H1 (cell line): ENCODE results near the gene CEP89. TPM values are rescaled to one million over a fixed set of nuclear protein-coding genes. Genes with fewer than 3 reads are reported as not detected.

Experiments
- CTCF ChIA-PET: fragments of 300-600 bp; sonication (Branson Sonifier 250); formaldehyde crosslinking; loops from one replicate; lab custom pipeline; 2021; ENCODE audit not compliant: partially characterized antibody; lab: Charles Lee
- POLR2A ChIA-PET: fragments of 300-600 bp; sonication (Branson Sonifier 250); formaldehyde crosslinking; loops from one replicate; lab custom pipeline; 2021; ENCODE audit warnings: inconsistent platforms; ENCODE audit not compliant: partially characterized antibody; lab: Charles Lee
- DNase-seq, 2 experiments: peaks; one replicate each; pipeline versions ENCODE4 v3.0.0 to v3.0.0-alpha.2; 2010 to 2022; ENCODE audit warnings: low spot score in 2 of 2, low read depth in 1 of 2, mixed read lengths in 1 of 2
- FAIRE-seq: peaks from 2 replicates; lab custom pipeline; 2011; peaks lifted over from hg19 to GRCh38; lab: Jason Lieb, UNC
- H2AFZ ChIP-seq: 2 replicates; pipeline ENCODE4 v1.8.1; 2012; ENCODE audit warnings: low read length, inconsistent platforms
- H2AK5ac ChIP-seq: 2 replicates; pipeline ENCODE4 v1.6.1; 2013; ENCODE audit warnings: low read depth, low read length
- H2BK120ac ChIP-seq: replicated peaks from 2 replicates; pipeline ENCODE3; 2013; ENCODE audit warnings: low read depth, low read length, inconsistent platforms
- H2BK12ac ChIP-seq: 2 replicates; pipeline ENCODE4 v1.6.1; 2013; ENCODE audit warnings: low read depth, low read length
- H2BK15ac ChIP-seq: 2 replicates; pipeline ENCODE4 v1.6.1; 2013; ENCODE audit warnings: low read length
- H2BK20ac ChIP-seq: 2 replicates; pipeline ENCODE4 v1.6.1; 2013; ENCODE audit warnings: low read length
- H2BK5ac ChIP-seq: 2 replicates; pipeline ENCODE4 v1.6.1; 2013; ENCODE audit warnings: low read depth, low read length
- H3K14ac ChIP-seq: 2 replicates; pipeline ENCODE4 v1.6.1; 2013; ENCODE audit warnings: inconsistent platforms; ENCODE audit not compliant: insufficient read length
- H3K18ac ChIP-seq: 2 replicates; pipeline ENCODE4 v1.6.1; 2013; ENCODE audit warnings: low read length; ENCODE audit errors: extremely low read depth
- H3K23ac ChIP-seq: 2 replicates; pipeline ENCODE4 v1.6.1; 2013; ENCODE audit warnings: inconsistent platforms; ENCODE audit not compliant: insufficient read length
- H3K23me2 ChIP-seq: 2 replicates; pipeline ENCODE4 v1.6.1; 2013; ENCODE audit warnings: low read depth, low read length
- H3K27ac ChIP-seq: 2 replicates; pipeline ENCODE4 v1.6.1; 2011; ENCODE audit warnings: low read depth, low read length, inconsistent platforms
- H3K27me3 ChIP-seq, 4 experiments: replicated peaks in 1 of 4; 1 replicate in 1 of 4; 2 replicates in 3 of 4; pipeline versions ENCODE4 v1.6.1 to v1.8.1; 2011 to 2013; ENCODE audit warnings: low read length in 3 of 4, mild to moderate bottlenecking in 3 of 4, inconsistent platforms in 2 of 4, mixed read lengths in 2 of 4, moderate library complexity in 1 of 4; ENCODE audit not compliant: control insufficient read depth in 3 of 4, insufficient read depth in 3 of 4; ENCODE audit errors: extremely low read depth in 1 of 4
- H3K36me3 ChIP-seq, 4 experiments: 2 replicates each; pipeline versions ENCODE4 v1.6.1 to v1.8.1; 2011 to 2013; ENCODE audit warnings: mild to moderate bottlenecking in 4 of 4, low read length in 3 of 4, moderate library complexity in 2 of 4, control low read depth in 1 of 4, inconsistent platforms in 1 of 4; ENCODE audit not compliant: insufficient read depth in 4 of 4, control insufficient read depth in 2 of 4
- H3K4ac ChIP-seq: replicated peaks from 2 replicates; pipeline ENCODE3; 2013; ENCODE audit warnings: low read length, low read depth, mixed read lengths, inconsistent platforms; ENCODE audit not compliant: insufficient read length
- H3K4me1 ChIP-seq, 4 experiments: replicated peaks in 1 of 4; 1 replicate in 1 of 4; 2 replicates in 3 of 4; pipeline versions ENCODE4 v1.6.1 to v1.8.1; 2011 to 2013; ENCODE audit warnings: low read length in 3 of 4, inconsistent platforms in 2 of 4, mixed read lengths in 1 of 4; ENCODE audit not compliant: insufficient read depth in 4 of 4, control insufficient read depth in 3 of 4
- H3K4me2 ChIP-seq, 2 experiments: 2 replicates each; pipeline versions ENCODE4 v1.6.1 to v1.8.1; 2011 to 2013; ENCODE audit warnings: low read depth in 2 of 2, low read length in 2 of 2, control low read depth in 1 of 2, inconsistent platforms in 1 of 2, mild to moderate bottlenecking in 1 of 2; ENCODE audit not compliant: insufficient read depth in 1 of 2
- H3K4me3 ChIP-seq, 4 experiments: fragments of 200-600, 300-600 bp in 1 of 4; sonication (generic), shearing (Covaris generic), sonication (Bioruptor Twin) in 1 of 4; 2 replicates each; pipeline versions ENCODE4 v1.5.1 to v1.8.1; 2011 to 2016; ENCODE audit warnings: low read length in 4 of 4, low read depth in 3 of 4, control low read depth in 2 of 4, inconsistent platforms in 2 of 4, mild to moderate bottlenecking in 2 of 4, mixed read lengths in 1 of 4, moderate library complexity in 1 of 4; ENCODE audit not compliant: insufficient read depth in 2 of 4; ENCODE audit errors: extremely low read depth in 1 of 4
- H3K56ac ChIP-seq: replicated peaks from 2 replicates; pipeline ENCODE3; 2013; ENCODE audit warnings: low read depth, mild to moderate bottlenecking, mixed read lengths, low read length, inconsistent platforms; ENCODE audit not compliant: insufficient read length
- H3K79me1 ChIP-seq: 2 replicates; pipeline ENCODE4 v1.6.1; 2013; ENCODE audit warnings: low read depth, low read length, control low read depth
- H3K79me2 ChIP-seq, 2 experiments: 2 replicates each; pipeline versions ENCODE4 v1.6.1 to v1.8.1; 2012 to 2013; ENCODE audit warnings: low read length in 2 of 2, mild to moderate bottlenecking in 2 of 2, inconsistent platforms in 1 of 2; ENCODE audit not compliant: insufficient read depth in 2 of 2, control insufficient read depth in 1 of 2
- H3K9ac ChIP-seq, 4 experiments: replicated peaks in 1 of 4; 1 replicate in 1 of 4; 2 replicates in 3 of 4; pipeline versions ENCODE4 v1.6.1 to v1.8.1; 2011 to 2013; ENCODE audit warnings: low read depth in 3 of 4, low read length in 3 of 4, control low read depth in 2 of 4, mild to moderate bottlenecking in 2 of 4, moderate library complexity in 2 of 4, inconsistent platforms in 1 of 4; ENCODE audit errors: extremely low read depth in 1 of 4
- H3K9me3 ChIP-seq, 2 experiments: 2 replicates each; pipeline versions ENCODE4 v1.6.1 to v1.8.1; 2012 to 2013; ENCODE audit warnings: mild to moderate bottlenecking in 2 of 2, moderate library complexity in 2 of 2, control low read depth in 1 of 2, inconsistent platforms in 1 of 2, low read depth in 1 of 2, low read length in 1 of 2, mixed read lengths in 1 of 2; ENCODE audit not compliant: insufficient read depth in 2 of 2
- H4K20me1 ChIP-seq, 2 experiments: replicated peaks in 1 of 2; 2 replicates each; pipeline versions ENCODE3 to v1.8.1; 2011 to 2013; ENCODE audit warnings: inconsistent platforms in 2 of 2, low read length in 2 of 2, mild to moderate bottlenecking in 1 of 2; ENCODE audit not compliant: insufficient read depth in 2 of 2, control insufficient read depth in 1 of 2
- H4K5ac ChIP-seq: 2 replicates; pipeline ENCODE4 v1.6.1; 2013; ENCODE audit warnings: low read length, low read depth, mixed read lengths, inconsistent platforms; ENCODE audit not compliant: insufficient read length
- H4K8ac ChIP-seq: 2 replicates; pipeline ENCODE4 v1.8.0; 2013; ENCODE audit warnings: mild to moderate bottlenecking, moderate library complexity, low read length, inconsistent platforms; ENCODE audit not compliant: insufficient read depth; ENCODE audit errors: extremely low read depth
- H4K91ac ChIP-seq: replicated peaks from 2 replicates; pipeline ENCODE3; 2013; ENCODE audit warnings: low read length, mixed read lengths, inconsistent platforms; ENCODE audit not compliant: insufficient read length
- ATF3 ChIP-seq: IDR thresholded peaks from 2 replicates; pipeline ENCODE4 v1.6.1; 2011; ENCODE audit warnings: low read depth, mild to moderate bottlenecking, low read length; ENCODE audit not compliant: insufficient read depth
- BACH1 ChIP-seq: IDR thresholded peaks from 2 replicates; pipeline ENCODE4 v1.6.1; 2012; ENCODE audit warnings: low read length, improper control_type of control experiment
- CHD1 ChIP-seq: IDR thresholded peaks from 2 replicates; pipeline ENCODE4 v1.6.1; 2012; ENCODE audit warnings: low read depth, low read length, improper control_type of control experiment
- CREB1 ChIP-seq: IDR thresholded peaks from 2 replicates; pipeline ENCODE4 v1.6.1; 2012; ENCODE audit warnings: inconsistent platforms
- JUN ChIP-seq: IDR thresholded peaks from 2 replicates; pipeline ENCODE4 v1.6.1; 2011; ENCODE audit warnings: low read depth, mild to moderate bottlenecking, improper control_type of control experiment, low read length
- KDM5A ChIP-seq: fragments of 200-600 bp; IDR thresholded peaks from 2 replicates; pipeline ENCODE4 v1.7.1; 2012; ENCODE audit warnings: mild to moderate bottlenecking, low read length, inconsistent platforms, mixed read lengths
- PHF8 ChIP-seq: fragments of 200-600 bp; sonication (generic); conservative IDR thresholded peaks from 2 replicates; pipeline ENCODE4 v1.7.1; 2012; ENCODE audit warnings: low read depth, mild to moderate bottlenecking, inconsistent platforms, low read length, moderate library complexity
- RFX5 ChIP-seq: IDR thresholded peaks from 2 replicates; pipeline ENCODE4 v1.6.1; 2011; ENCODE audit warnings: low read depth, low read length, improper control_type of control experiment, borderline replicate concordance
- SIN3A ChIP-seq, 2 experiments: IDR thresholded peaks in 1 of 2; conservative IDR thresholded peaks in 1 of 2; 2 replicates each; pipeline ENCODE4 v1.6.1; 2011 to 2012; ENCODE audit warnings: low read length in 2 of 2, improper control_type of control experiment in 1 of 2, low read depth in 1 of 2, mild to moderate bottlenecking in 1 of 2
- ZNF274 ChIP-seq: IDR thresholded peaks from 2 replicates; pipeline ENCODE4 v1.7.0; 2012; ENCODE audit warnings: low read length, borderline replicate concordance; ENCODE audit errors: extremely low read depth
- whole genome bisulfite sequencing, 2 experiments: shearing (Covaris generic) in 1 of 2; methylation state at CpG; one replicate each; pipeline versions ENCODE4 v1.1.6 to v1.1.7; 2013 to 2015; ENCODE audit warnings: low lambda C conversion rate in 2 of 2, mixed read lengths in 2 of 2, inconsistent platforms in 1 of 2, low coverage in 1 of 2, missing lambda C conversion rate in 1 of 2; ENCODE audit not compliant: insufficient replicate concordance in 2 of 2, insufficient coverage in 1 of 2, insufficient read length in 1 of 2; ENCODE audit errors: extremely low coverage in 1 of 2, missing lambda C conversion rate in 1 of 2; 5-methylcytosine and 5-hydroxymethylcytosine counted together
- polyA plus RNA-seq, 7 experiments: library from polyadenylated mRNA; depleted of rRNA in 3 of 7; stranded (reverse) in 5 of 7; unstranded in 2 of 7; fragments of >200 nt in 5 of 7; fragments of 200-250 nt in 2 of 7; gene quantifications; 1 replicate in 5 of 7; 2 replicates in 1 of 7; 4 replicates in 1 of 7; pipeline versions ENCODE4 v1.2.1 to v1.2.3, GENCODE V29; 2011 to 2013; ENCODE audit warnings: missing spikeins in 2 of 7, mixed read lengths in 2 of 7
- total RNA-seq: library from RNA; stranded (reverse); fragmentation: NEBNext Ultra II Directional; extraction: Animal tissue kit (Norgen Biotek cat#: 25700); gene quantifications from 2 replicates; pipeline ENCODE4 v1.2.1, GENCODE V29; 2021

Gene CEP89
- total and polyA plus RNA-seq, 2 of the 8 experiments (the other 6 are each of a cell fraction or from before 2014, with no cell fraction given): 23.0 to 23.6 TPM

GRCh38 chr19:32863301-32863700 lies 108.5 kb downstream of the CEP89 start:
- Histone ChIP-seq H2BK5ac (no peak overlapping the region), H2AK5ac (no peak overlapping the region), H3K4ac (no peak overlapping the region), H4K20me1 (no peaks in the 10 kb centered on the region), H3K23me2 (no peaks in the 10 kb centered on the region), H3K9me3 (no peaks in the 10 kb centered on the region), H2BK20ac (no peak overlapping the region), H3K27me3 (no peaks in the 10 kb centered on the region), H3K36me3 (no peaks in the 10 kb centered on the region), H3K27ac (no peak overlapping the region), H4K5ac (no peak overlapping the region), H4K8ac (no peak overlapping the region), H2BK12ac (no peak overlapping the region), H3K9ac (no peak overlapping the region), H3K4me1 (no peaks in the 10 kb centered on the region; a peak in 1 of 7 replicates), H2BK15ac (no peak overlapping the region), H3K4me2 (no peak overlapping the region), H3K14ac (no peak overlapping the region), H2AFZ (no peak overlapping the region), H3K79me1 (no peaks in the 10 kb centered on the region), H4K91ac (no peak overlapping the region), H3K4me3 (no peak overlapping the region), H3K18ac (no peak overlapping the region), H3K23ac (no peak overlapping the region), H2BK120ac (no peak overlapping the region), H3K56ac (no peak overlapping the region), H3K79me2 (no peaks in the 10 kb centered on the region)
- CTCF ChIA-PET: interaction anchor here (1.0 kb wide), 1 partner anchor 9 kb away, joined by 3 read pairs; no protein-coding TSS in a partner anchor
- no peak for TF ChIP-seq JUN
- no peak for TF ChIP-seq SIN3A (conservative IDR thresholded peaks at IDR 0.05 in 1 of 2, IDR thresholded peaks at IDR 0.05 in 1 of 2; ENCODE audit: low read depth in 1 of 2, low read length in 2 of 2)
- no peak for TF ChIP-seq ATF3
- TF ChIP-seq BACH1: no peak
- TF ChIP-seq ZNF274: no peak
- no peak for TF ChIP-seq PHF8
- TF ChIP-seq KDM5A: no peak
- no peak for TF ChIP-seq RFX5
- TF ChIP-seq CHD1: no peak
- TF ChIP-seq CREB1: no peak
- POLR2A ChIA-PET: no interaction called here
- 95% methylated on average over 7 of the region's 8 CpGs; no CpG with 5 or more reads in 1 of the 2 experiments for WGBS, 2 experiments
- FAIRE-seq (no peak), DNase-seq (no peak)
